Measurements from ENCODE around the gene RIMKLB.

Gene RIMKLB

DNA sequence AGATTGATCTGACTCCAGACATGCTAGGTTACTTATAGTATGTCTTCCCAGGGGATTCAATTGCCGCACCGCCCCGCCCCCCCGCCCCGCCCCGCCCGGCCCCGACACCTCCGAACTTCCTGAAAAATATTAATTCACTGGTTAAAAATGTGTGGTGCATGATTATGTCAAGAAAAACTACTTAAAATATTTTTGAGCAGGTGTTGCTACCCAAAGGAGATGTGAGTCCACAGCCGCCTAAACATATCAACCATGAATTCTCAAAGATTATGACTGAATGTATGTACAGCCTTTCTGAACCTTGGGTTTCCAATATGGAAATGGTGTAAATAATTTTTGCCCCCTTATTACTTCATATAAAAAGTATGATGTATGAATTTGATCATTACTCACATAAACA lies 2.7 kb upstream of the RIMKLB start:
- no peak overlapping the region for H3K27ac ChIP-seq
- no peak for DNase-seq
- H3K36me3 ChIP-seq (replicated peaks) = no peaks in the 10 kb centered on the region
- no peaks in the 10 kb centered on the region for H3K27me3 ChIP-seq (replicated peaks)
- in situ Hi-C loops (cut with HindIII; ENCODE audit: low pct_ligation_motif_present, low sequenced_read_pairs) = no loop called here
- TF ChIP-seq CTCF (IDR thresholded peaks at IDR 0.05; ENCODE audit: low read depth, low read length, missing control alignments) = no peak
- no peak overlapping the region for H3K4me3 ChIP-seq (ENCODE audit: low read depth, low read length)

GRCh38 chr12:8696442-8697090 lies 1.2 kb upstream of the RIMKLB start:
- DNase-seq = no peak
- Histone ChIP-seq H3K27ac (no peak overlapping the region), H3K36me3 (replicated peaks) (no peaks in the 10 kb centered on the region), H3K4me3 (ENCODE audit: low read depth, low read length) (peak overlapping the region; percentile 80), H3K27me3 (replicated peaks) (no peaks in the 10 kb centered on the region)
- no peak for TF ChIP-seq CTCF (IDR thresholded peaks at IDR 0.05; ENCODE audit: low read depth, low read length, missing control alignments)
- in situ Hi-C loops (cut with HindIII; ENCODE audit: low pct_ligation_motif_present, low sequenced_read_pairs) = no loop called here

GRCh38 chr12:8697120-8697475 lies 693 bp upstream of the RIMKLB start:
- H3K36me3 ChIP-seq (replicated peaks) = no peaks in the 10 kb centered on the region
- TF ChIP-seq CTCF (IDR thresholded peaks at IDR 0.05; ENCODE audit: low read depth, low read length, missing control alignments) = no peak
- in situ Hi-C loops (cut with HindIII; ENCODE audit: low pct_ligation_motif_present, low sequenced_read_pairs) = no loop called here
- DNase-seq = peak; percentile 45
- H3K4me3 ChIP-seq (ENCODE audit: low read depth, low read length) = peak overlapping the region; percentile 80
- H3K27ac ChIP-seq = peak overlapping the region; percentile 62
- H3K27me3 ChIP-seq (replicated peaks) = no peaks in the 10 kb centered on the region

- DNase-seq = no peak
- peak overlapping the region; percentile 80 for H3K4me3 ChIP-seq (ENCODE audit: low read depth, low read length)
Observed at GRCh38 chr12:8698132-8698851, 501 bp downstream of the RIMKLB start.

GRCh38 chr12:8698879-8699278 lies 1.1 kb downstream of the RIMKLB start:
- Histone ChIP-seq H3K36me3 (replicated peaks) (no peaks in the 10 kb centered on the region), H3K4me3 (ENCODE audit: low read depth, low read length) (peak overlapping the region; percentile 80), H3K27me3 (replicated peaks) (no peaks in the 10 kb centered on the region), H3K27ac (peak overlapping the region; percentile 67)
- no peak for TF ChIP-seq CTCF (IDR thresholded peaks at IDR 0.05; ENCODE audit: low read depth, low read length, missing control alignments)
- no peak for DNase-seq
- in situ Hi-C loops (cut with HindIII; ENCODE audit: low pct_ligation_motif_present, low sequenced_read_pairs) = no loop called here

More at GRCh38 chr12:8698132-8698851, 501 bp downstream of the RIMKLB start:
- Histone ChIP-seq H3K36me3 (replicated peaks) (no peaks in the 10 kb centered on the region), H3K27me3 (replicated peaks) (no peaks in the 10 kb centered on the region), H3K27ac (peak overlapping the region; percentile 67)
- in situ Hi-C loops (cut with HindIII; ENCODE audit: low pct_ligation_motif_present, low sequenced_read_pairs) = no loop called here
- TF ChIP-seq CTCF (IDR thresholded peaks at IDR 0.05; ENCODE audit: low read depth, low read length, missing control alignments) = no peak

Data from brain microvascular endothelial cell (primary cell).